Stimulated activated CD8-positive, alpha-beta memory T cell treated with anti-CD3 and anti-CD28 coated beads, Interleukin-15, amount 100 ng/mL, for 48 hours (primary cell): Measurements from ENCODE around the gene EXOSC3.
A peak's percentile ranks its signal among the peaks of the same experiment; 100 is the strongest.
"Not testable (repeated sequence)": the region's sequence is repeated elsewhere in the genome, so short reads cannot be mapped to it uniquely, and the experiment has no call there.

ENCODE experiments used
- DNase-seq, 2 donors: peaks; one replicate each; pipeline ENCODE4 v3.0.0-alpha.2; 2020; ENCODE audit warnings: low read depth in 2 of 2

The EXOSC3 gene

DNA sequence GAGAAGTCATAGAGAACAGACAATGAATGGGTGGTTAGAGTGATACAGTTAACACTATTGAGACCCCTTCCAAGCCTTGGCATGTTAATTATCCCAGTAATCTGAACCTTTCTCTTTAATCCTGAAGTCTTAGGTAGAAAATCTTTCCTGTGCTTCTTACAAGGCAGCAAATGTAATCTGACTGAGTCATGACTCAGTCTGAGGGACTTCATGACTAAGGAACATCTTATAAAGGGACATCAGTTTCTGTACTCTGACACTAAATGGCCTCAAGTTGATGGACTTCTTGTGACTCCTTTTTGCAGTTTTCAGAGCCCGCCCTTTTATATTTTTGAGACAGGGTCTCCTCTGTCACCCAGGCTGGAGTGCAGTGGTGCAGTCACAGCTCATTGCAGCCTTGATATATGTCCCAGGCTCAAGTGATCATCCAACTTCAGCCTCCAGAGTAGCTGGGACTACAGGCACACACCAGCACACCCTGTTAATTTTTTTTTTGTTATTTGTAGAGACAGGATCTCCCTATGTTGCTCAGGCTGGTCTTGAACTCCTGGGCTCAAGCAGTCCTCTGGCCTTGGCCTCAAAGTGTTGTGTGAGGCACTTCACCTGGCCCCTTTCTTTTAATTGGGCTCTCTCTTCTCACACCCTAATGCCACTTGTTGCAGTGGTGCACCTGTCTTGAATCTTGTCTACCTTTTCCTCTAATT lies 9.5 kb downstream of the EXOSC3 start:
- DNase-seq = no peak

GRCh38 chr9:37769995-37770394 lies 14.9 kb downstream of the EXOSC3 start:
- no peak for DNase-seq

- no peak for DNase-seq
These were observed 15.6 kb downstream of the EXOSC3 start for GRCh38 chr9:37769306-37769705.

GRCh38 chr9:37765263-37765662 lies 19.6 kb downstream of the EXOSC3 start:
- DNase-seq = not testable (repeated sequence)

- DNase-seq = no peak
These were observed 23.4 kb downstream of the EXOSC3 start for GRCh38 chr9:37761511-37761910.

DNA sequence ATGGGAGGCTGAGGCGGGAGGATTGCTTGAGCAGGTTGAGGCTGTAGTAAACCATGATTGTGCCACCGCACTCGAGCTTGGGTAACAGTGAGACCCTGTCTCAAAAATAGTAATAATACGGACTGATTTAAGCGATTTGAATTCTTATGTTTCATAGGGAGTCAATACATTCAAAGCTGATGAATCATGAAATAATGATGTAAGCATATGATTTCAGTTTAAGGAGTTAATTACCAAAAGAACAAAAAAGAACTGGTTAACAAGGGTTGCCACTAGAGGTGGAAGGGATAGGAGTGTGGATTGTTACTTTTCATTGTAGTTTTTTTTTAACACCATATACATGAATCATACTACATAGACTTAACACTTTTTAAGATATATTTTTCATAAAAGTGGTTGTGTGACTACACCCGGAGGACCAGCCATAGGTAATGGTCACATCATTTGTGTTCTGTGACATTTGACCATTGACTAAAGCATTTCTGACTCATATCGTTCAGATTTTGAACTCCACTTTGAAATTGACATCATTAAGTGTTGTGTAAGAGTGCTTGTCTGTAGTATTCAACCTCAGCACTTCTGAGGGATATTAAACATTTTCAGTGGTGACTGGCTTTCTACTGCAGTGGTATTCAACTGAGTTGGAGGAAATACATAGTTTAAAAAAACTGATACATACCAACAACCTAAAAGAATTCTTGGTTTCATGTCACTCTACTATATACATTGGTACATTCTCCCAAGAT lies 24.3 kb downstream of the EXOSC3 start:
- DNase-seq = no peak

DNA sequence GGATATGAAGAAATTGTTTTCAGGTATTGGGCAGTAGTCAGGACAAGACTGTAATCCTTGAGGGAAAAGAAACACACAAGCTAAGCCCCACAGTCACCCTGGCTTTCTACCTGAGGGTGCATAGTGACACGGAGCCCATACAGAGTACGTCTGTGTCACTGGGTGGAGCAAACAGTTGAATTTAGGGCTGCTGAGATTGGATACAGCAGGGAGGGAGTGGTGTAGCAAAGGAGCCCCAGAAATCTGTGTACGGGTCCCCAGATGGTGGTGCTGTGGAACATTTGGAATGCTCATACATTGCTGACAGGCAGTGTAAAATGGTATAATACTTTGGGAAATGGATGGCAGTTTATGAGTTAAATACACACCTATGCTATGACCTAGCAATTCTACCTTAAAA lies 26.1 kb downstream of the EXOSC3 start:
- DNase-seq = no peak

GRCh38 chr9:37753489-37754190 lies 31.2 kb downstream of the EXOSC3 start, which contains the start of gene TRMT10B:
Gene TRMT10B, plus strand, starts transcription at chr9:37753805. Its CDS starts 8,127 bp downstream, at chr9:37761932.
- peak; percentile 57 to 65 for DNase-seq

GRCh38 chr9:37752642-37753488 lies 32.0 kb downstream of the EXOSC3 start:
- peak in 1 of 2 donors; percentile 6 for DNase-seq

GRCh38 chr9:37752112-37752511 lies 32.8 kb downstream of the EXOSC3 start:
- not testable (repeated sequence) for DNase-seq

DNA sequence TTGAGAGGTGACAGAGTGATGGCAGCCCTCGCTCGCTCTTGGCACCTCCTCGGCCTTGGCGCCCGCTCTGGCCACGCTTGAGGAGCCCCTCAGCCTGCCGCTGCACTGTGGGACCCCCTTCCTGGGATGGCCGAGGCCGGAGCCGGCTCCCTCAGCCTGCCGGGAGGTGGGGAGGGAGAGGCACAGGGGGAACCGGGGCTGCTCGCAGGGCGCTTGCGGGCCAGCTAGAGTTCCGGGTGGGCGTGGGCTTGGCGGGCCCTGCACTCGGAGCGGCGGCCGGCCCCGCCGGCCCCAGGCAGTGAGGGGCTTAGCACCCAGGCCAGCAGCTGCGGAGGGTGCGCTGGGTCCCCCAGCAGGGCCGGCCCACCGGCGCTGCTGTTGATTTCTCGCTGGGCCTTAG lies 33.2 kb downstream of the EXOSC3 start:
- not testable (repeated sequence) for DNase-seq

DNA sequence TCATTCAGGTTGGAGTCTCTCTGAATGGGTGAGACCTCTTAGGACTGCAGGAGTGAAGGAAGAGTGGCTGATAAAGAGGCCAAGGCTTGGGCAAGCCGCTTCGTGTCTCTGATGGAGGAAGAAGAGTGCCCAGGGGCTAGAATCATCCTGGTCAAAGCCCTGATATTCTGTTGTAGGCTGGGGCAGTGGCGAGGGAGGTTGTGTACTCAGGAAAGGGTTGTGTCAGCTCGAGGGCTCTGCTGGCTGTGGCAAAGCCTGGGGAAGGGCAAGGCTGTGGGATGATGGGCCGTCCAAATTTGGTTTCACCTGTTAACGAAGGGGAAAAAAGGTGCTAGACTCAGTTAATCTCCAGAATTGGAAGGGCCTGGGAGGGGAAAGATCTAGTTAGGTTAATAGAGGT lies 33.7 kb downstream of the EXOSC3 start:
- DNase-seq = no peak

- no peak for DNase-seq
These were observed 35.7 kb downstream of the EXOSC3 start for GRCh38 chr9:37749129-37749528.

DNA sequence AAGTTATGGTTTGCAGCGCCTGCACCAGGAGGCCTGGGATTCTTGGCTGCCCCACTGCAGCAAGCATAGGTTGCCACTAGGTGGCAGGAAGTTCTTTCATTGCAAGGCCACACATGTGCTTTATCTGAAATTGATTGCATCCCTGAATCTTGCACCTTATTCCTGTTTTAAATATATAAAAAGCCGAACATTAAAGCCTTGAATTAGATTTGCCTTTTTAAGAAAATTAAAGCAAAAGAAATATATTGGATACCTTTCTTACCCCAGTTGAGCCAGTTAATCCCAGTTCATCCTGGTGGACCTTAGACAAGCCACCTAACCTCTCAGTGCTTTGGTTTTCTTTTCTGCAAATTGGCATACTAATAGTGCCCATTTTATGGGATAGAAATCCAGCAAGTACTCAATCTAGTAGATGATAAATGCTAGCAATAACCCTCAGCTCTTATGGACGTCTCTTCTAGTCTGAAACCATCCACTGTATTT lies 37.6 kb downstream of the EXOSC3 start:
- peak; percentile 22 to 43 for DNase-seq

DNA sequence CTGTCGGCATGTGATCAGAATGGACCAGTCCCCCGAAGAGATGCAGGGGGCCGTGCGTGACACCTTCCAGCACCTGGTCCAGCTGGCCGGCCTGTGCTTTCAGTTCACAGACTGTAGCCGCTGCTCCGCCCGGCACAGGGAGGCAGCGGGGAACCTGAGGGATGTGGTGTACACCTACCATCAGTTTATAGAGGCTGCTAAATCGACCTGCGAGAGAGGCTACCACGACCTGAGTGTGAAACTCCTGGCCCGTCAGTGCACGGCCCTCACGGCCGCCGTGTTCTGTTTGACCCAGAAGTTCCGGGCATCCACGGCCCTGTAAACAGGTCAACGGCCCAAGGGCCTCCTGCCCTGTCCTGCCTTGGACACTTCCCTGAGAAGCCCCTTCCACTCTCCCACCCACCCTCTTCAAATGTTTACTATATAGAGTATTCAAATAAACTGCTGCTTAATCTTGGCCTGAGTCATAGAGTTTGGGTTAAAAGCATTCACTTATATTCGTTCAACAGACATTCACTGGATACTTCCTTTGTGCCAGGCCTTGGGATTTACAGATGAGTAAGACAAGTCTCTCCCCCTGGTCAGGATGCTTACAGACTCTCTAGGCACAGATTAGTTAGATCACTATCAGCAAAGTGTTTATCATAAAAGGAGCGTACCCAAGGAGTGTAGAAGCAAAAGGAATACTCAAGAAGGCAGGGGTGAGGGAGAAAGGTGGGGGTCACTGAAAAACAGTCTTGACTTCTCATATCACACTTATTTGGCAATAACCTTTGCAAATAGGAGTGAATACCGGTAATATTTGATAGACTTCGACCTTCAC lies 38.2 kb downstream of the EXOSC3 start:
- no peak for DNase-seq

- no peak for DNase-seq
These were observed 38.9 kb downstream of the EXOSC3 start for GRCh38 chr9:37745970-37746369.

DNA sequence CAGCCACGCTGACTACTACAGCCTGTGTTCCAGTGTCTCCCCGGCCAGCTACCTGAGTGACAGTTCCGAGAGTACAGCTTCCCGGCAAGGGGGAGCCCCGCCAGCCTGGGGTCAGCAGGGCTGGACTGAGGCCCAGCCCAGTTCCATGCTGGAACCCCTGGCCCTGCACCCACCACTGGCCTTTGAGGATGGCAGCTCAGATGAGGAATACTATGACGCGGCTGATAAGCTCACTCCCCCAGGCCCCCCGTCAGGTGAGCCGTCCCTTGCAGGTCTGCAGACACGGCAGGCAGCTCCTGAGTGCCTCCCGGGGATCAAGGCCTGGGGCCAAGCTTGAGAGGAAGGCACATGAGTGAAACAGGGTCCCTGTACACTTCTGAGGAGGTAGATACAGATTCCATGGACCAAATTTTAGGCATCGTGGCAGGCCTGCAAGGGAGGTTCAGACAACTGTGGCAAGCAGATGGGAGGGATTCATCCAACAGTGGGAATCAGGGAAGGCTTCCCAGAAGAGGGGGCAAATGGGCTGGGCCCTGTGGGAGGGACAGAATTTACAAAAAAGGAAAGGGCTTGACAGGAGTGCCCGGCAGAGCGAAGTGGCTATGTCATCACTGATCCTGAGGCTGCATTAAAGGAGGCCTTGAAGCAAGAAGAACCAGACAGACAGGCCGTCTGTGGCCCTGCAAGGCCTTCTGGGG lies 44.1 kb downstream of the EXOSC3 start:
- DNase-seq = no peak

GRCh38 chr9:37740128-37740527 lies 44.7 kb downstream of the EXOSC3 start:
- no peak for DNase-seq

DNA sequence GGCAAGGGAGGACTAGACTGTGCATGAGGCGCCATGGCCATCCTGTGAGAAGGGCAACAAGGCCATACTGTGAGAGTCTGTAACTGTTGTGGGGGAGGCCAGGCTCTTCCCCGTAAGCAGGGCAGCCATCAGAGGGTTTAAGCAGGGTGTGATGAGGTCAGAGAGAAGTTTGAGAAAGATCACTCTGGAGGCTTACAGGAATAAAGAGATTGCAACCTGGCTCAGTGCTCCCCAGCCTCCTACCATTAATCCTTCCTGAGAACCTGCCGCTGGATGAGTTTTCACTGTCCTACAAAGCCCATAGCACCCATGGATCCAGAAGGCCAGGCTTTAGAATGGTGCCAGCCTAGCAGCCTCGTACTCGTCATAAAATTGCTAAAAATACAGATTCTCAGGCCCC lies 45.6 kb downstream of the EXOSC3 start:
- no peak for DNase-seq

DNA sequence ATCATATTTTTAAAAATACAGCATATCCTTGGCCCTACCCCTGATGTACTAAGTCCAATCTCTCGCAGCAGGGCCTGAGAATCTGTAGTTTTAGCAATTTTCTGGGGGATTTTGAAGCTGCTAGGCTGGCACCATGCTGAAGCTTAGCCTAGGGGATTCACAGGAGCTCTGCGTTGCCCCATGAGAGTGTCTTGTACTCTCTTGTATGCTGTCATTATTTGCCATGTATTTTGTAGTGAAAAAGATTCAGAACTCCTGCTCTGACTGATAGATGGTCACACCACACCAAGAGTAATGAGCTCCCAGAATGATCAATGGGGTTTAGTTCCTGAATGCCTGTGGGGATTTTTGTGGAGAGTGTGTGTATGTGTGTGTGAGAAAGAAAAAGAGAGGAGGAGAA lies 51.9 kb downstream of the EXOSC3 start:
- DNase-seq = no peak
